HCT116 (cell line): ENCODE results near the gene TMEM256.

ENCODE experiments used
- CTCF ChIP-seq, 3 experiments: fragments of 200-600 bp in 1 of 3; sonication (generic) in 1 of 3; IDR thresholded peaks in 2 of 3; conservative IDR thresholded peaks in 1 of 3; 2 replicates each; pipeline ENCODE4 v1.5.1; 2012 to 2017; ENCODE audit warnings: low read depth in 2 of 3, low read length in 2 of 3, antibody characterized with exemption in 1 of 3, borderline replicate concordance in 1 of 3, control low read depth in 1 of 3, mild to moderate bottlenecking in 1 of 3, mixed read lengths in 1 of 3, mixed run types in 1 of 3, moderate library complexity in 1 of 3; ENCODE audit not compliant: insufficient read depth in 1 of 3
- EGR1 ChIP-seq: IDR thresholded peaks from 2 replicates; pipeline ENCODE4 v1.6.1; 2012; ENCODE audit warnings: low read depth
- POLR2AphosphoS5 ChIP-seq: IDR thresholded peaks from 2 replicates; pipeline ENCODE4 v1.6.1; 2011; ENCODE audit warnings: mild to moderate bottlenecking, low read depth, low read length, moderate library complexity
- RAD21 ChIP-seq: IDR thresholded peaks from 2 replicates; pipeline ENCODE4 v1.6.1; 2012; ENCODE audit warnings: low read depth, mild to moderate bottlenecking
- ZNF274 ChIP-seq: fragments of 200-500 bp; sonication (Bioruptor generic); IDR thresholded peaks from 2 replicates; pipeline ENCODE4 v1.6.1; 2014; ENCODE audit warnings: mild to moderate bottlenecking, low read depth, low read length, inconsistent platforms

GRCh38 chr17:7417056-7417655 is 13.3 kb upstream of the TMEM256 start:
- TF ChIP-seq CTCF (IDR thresholded peaks at IDR 0.05 in 2 of 3, conservative IDR thresholded peaks at IDR 0.05 in 1 of 3; ENCODE audit: borderline replicate concordance in 1 of 3, insufficient read depth in 1 of 3, low read depth in 2 of 3, low read length in 2 of 3) (no peak), POLR2AphosphoS5 (no peak), EGR1 (no peak), RAD21 (no peak), ZNF274 (no peak)
